Endothelial cell of umbilical vein (primary cell): ENCODE measurements around the gene DHX15. TPM values are rescaled to one million over a fixed set of nuclear protein-coding genes. Genes with fewer than 3 reads are reported as not detected.

Source experiments
- BruUV-seq: library from RNA; stranded (reverse); fragments of 400-500 nt; replicated peaks from 2 replicates; lab custom pipeline; 2021; lab: Mats Ljungman, UMichigan
- CTCF ChIA-PET: fragments of 300-600, 350-600 bp; sonication (Branson Sonifier 250); formaldehyde crosslinking; loops from one replicate; lab custom pipeline; 2021; ENCODE audit warnings: antibody characterized with exemption, inconsistent platforms; lab: Charles Lee
- POLR2A ChIA-PET: fragments of 300-600, 350-600 bp; sonication (Branson Sonifier 250); formaldehyde crosslinking; loops from one replicate; lab custom pipeline; 2021; ENCODE audit warnings: antibody characterized with exemption, inconsistent platforms; lab: Charles Lee
- DNase-seq: peaks from one replicate; pipeline ENCODE4 v3.0.0-alpha.2; 2011; ENCODE audit warnings: low read depth, low spot score
- FAIRE-seq: peaks from 2 replicates; lab custom pipeline; 2011; peaks lifted over from hg19 to GRCh38; lab: Jason Lieb, UNC
- H2AFZ ChIP-seq: 2 replicates; pipeline ENCODE4 v1.6.0; 2012; ENCODE audit warnings: low read depth, low read length, control low read depth, inconsistent platforms
- H3K27ac ChIP-seq: 2 replicates; pipeline ENCODE4 v1.5.1; 2011; ENCODE audit warnings: low read depth, mild to moderate bottlenecking, control low read depth, low read length, moderate library complexity; ENCODE audit not compliant: insufficient read depth
- H3K27me3 ChIP-seq, 2 experiments: 2 replicates each; pipeline versions ENCODE4 v1.6.0 to v1.6.1; 2011; ENCODE audit warnings: low read length in 2 of 2, mixed read lengths in 1 of 2; ENCODE audit not compliant: control insufficient read depth in 2 of 2, insufficient read depth in 2 of 2
- H3K36me3 ChIP-seq, 2 experiments: 2 replicates in 1 of 2; 3 replicates in 1 of 2; pipeline ENCODE4 v1.5.1; 2011; ENCODE audit warnings: low read length in 2 of 2, mild to moderate bottlenecking in 1 of 2, moderate library complexity in 1 of 2; ENCODE audit not compliant: control insufficient read depth in 2 of 2, insufficient read depth in 2 of 2; ENCODE audit errors: extremely low read depth in 1 of 2
- H3K4me1 ChIP-seq: 3 replicates; pipeline ENCODE4 v1.5.1; 2011; ENCODE audit warnings: mild to moderate bottlenecking, low read length; ENCODE audit not compliant: control insufficient read depth, insufficient read depth; ENCODE audit errors: extremely low read depth
- H3K4me2 ChIP-seq: 2 replicates; pipeline ENCODE4 v1.6.1; 2011; ENCODE audit warnings: low read length, control low read depth, mixed read lengths; ENCODE audit not compliant: insufficient read depth
- H3K4me3 ChIP-seq, 3 experiments: fragments of 200-600 bp in 1 of 3; sonication (generic), shearing (Covaris generic) in 1 of 3; replicated peaks in 1 of 3; 2 replicates each; pipeline ENCODE4 v1.5.1; 2011 to 2016; ENCODE audit warnings: control low read depth in 3 of 3, low read length in 3 of 3, mild to moderate bottlenecking in 2 of 3, inconsistent platforms in 1 of 3, low read depth in 1 of 3, moderate library complexity in 1 of 3; ENCODE audit not compliant: insufficient read depth in 1 of 3
- H3K79me2 ChIP-seq: 2 replicates; pipeline ENCODE4 v1.6.0; 2012; ENCODE audit warnings: low read length, inconsistent platforms; ENCODE audit not compliant: control insufficient read depth, insufficient read depth
- H3K9ac ChIP-seq: replicated peaks from 2 replicates; pipeline ENCODE3; 2011; ENCODE audit warnings: low read length, control low read depth; ENCODE audit not compliant: insufficient read depth; ENCODE audit errors: extremely low read depth
- H3K9me1 ChIP-seq: replicated peaks from 3 replicates; pipeline ENCODE4 v1.6.0; 2011; ENCODE audit warnings: mild to moderate bottlenecking, low read length; ENCODE audit not compliant: control insufficient read depth, insufficient read depth; ENCODE audit errors: extremely low read depth
- H3K9me3 ChIP-seq: replicated peaks from 2 replicates; pipeline ENCODE4 v1.5.1; 2012; ENCODE audit warnings: low read length, inconsistent platforms; ENCODE audit not compliant: control insufficient read depth, insufficient read depth
- H4K20me1 ChIP-seq: replicated peaks from 2 replicates; pipeline ENCODE3; 2011; ENCODE audit warnings: mild to moderate bottlenecking, low read length; ENCODE audit not compliant: control insufficient read depth, insufficient read depth; ENCODE audit errors: extremely low read depth
- EZH2 ChIP-seq: IDR thresholded peaks from 2 replicates; pipeline ENCODE4 v1.6.1; 2012; ENCODE audit warnings: borderline replicate concordance, low read depth, mild to moderate bottlenecking, moderate library complexity, low read length, inconsistent platforms; ENCODE audit not compliant: severe bottlenecking
- FOS ChIP-seq: IDR thresholded peaks from 2 replicates; pipeline ENCODE4 v1.6.1; 2011; ENCODE audit warnings: mild to moderate bottlenecking, low read length, moderate library complexity, borderline replicate concordance; ENCODE audit not compliant: insufficient read depth
- GATA2 ChIP-seq: IDR thresholded peaks from 2 replicates; pipeline ENCODE4 v1.7.0; 2011; ENCODE audit warnings: low read depth, mild to moderate bottlenecking, moderate library complexity, mixed read lengths, low read length; ENCODE audit not compliant: insufficient read length, insufficient read depth
- JUN ChIP-seq: IDR thresholded peaks from 2 replicates; pipeline ENCODE4 v1.6.1; 2011; ENCODE audit warnings: borderline replicate concordance, low read depth; ENCODE audit not compliant: insufficient read length, insufficient read depth
- MYC ChIP-seq: IDR thresholded peaks from one replicate; pipeline ENCODE4 v1.6.1; 2011; ENCODE audit warnings: mild to moderate bottlenecking, low read depth, low read length
- POLR2A ChIP-seq: IDR thresholded peaks from 2 replicates; pipeline ENCODE4 v1.6.1; 2012; ENCODE audit warnings: low read depth, mild to moderate bottlenecking, control low read depth, low read length
- POLR2AphosphoS5 ChIP-seq: IDR thresholded peaks from 2 replicates; pipeline ENCODE4 v1.6.1; 2012; ENCODE audit warnings: low read depth, mild to moderate bottlenecking, control low read depth, low read length, moderate library complexity; ENCODE audit not compliant: insufficient read depth
- dilution Hi-C: fragments of 300-500 bp; cut with MboI; formaldehyde crosslinking; loops from one replicate; pipeline ENCODE4 v1.15.0; 2019; ENCODE audit warnings: low sequenced_read_pairs; ENCODE audit not compliant: extremely low pct_ligation_motif_present
- intact Hi-C: fragments of 100-400 bp; cut with micrococcal nuclease; formaldehyde crosslinking; loops from one replicate; pipeline ENCODE4 v1.10.0; 2022
- polyA plus RNA-seq, 4 experiments: library from polyadenylated mRNA; depleted of rRNA in 3 of 4; stranded (reverse) in 3 of 4; unstranded in 1 of 4; fragments of >200 nt; gene quantifications; 2 replicates each; pipeline versions ENCODE4 v1.2.1 to v1.2.3, GENCODE V29; 2011 to 2012; ENCODE audit warnings: missing spikeins in 1 of 4
- total RNA-seq: library from RNA; stranded (reverse); gene quantifications from 2 replicates; pipeline ENCODE4 v1.2.3, GENCODE V29; 2021
- TF ChIP-seq, protein P1 (sequence below), 2 donors: IDR thresholded peaks; 1 replicate in 1 of 2; 2 replicates in 1 of 2; pipeline ENCODE4 v1.5.1; 2011; ENCODE audit warnings: low read length in 2 of 2, mild to moderate bottlenecking in 2 of 2, moderate library complexity in 2 of 2, control low read depth in 1 of 2, inconsistent platforms in 1 of 2, low read depth in 1 of 2; ENCODE audit not compliant: insufficient read depth in 1 of 2; ENCODE audit errors: extremely low read depth in 1 of 2
- TF ChIP-seq, protein P2 (sequence below): IDR thresholded peaks from 2 replicates; pipeline ENCODE4 v1.6.1; 2011; ENCODE audit not compliant: insufficient read depth, insufficient read length

DHX15 gene
- total and polyA plus RNA-seq, 2 donors (not counting 3 experiments of a cell fraction or from before 2014, with no cell fraction given): 72.3 to 152 TPM

DNA sequence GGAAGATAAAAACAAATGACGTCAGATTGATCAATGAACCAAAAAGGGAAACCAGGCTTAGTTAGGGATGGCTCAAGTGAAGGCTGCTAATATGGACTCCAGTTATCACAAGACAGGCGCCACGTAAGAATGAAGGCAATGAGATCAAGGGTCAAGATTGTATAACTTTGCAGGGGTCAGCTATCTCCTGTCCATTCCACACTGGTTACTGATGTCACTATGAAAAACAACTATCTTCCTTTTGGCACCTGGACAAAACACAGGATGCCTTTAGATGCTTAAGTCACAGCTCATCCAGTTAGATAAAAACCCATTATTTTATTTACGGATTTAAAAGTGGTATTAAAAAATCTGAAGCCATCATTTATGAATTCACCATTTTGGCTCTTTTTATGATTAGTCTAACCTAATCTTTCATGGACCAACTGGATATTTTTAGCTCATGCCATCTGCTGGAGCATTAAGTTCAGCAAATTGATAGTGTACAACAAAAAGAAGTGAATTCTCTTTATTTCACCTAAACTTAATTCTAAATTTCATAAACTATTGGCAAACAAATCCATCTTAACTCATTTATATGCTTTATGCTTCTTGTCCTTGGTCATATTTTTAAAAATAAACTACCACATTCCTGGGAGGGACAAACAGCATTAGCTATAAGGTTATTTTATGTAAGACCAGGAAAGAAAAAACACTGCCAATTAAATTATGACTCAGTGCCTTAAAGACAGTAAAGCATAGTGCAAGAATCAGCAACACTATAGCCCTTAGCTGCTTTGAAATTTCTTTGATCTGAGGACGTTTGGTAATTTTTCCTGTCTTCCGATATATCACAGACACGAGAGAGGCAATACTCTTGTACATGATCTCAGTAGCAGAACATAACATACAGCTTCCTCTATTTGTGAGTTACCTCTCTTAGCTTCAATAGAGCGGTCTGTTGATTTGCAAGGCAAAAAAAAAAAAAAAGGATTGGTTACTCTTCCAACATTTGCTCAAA lies 27.0 kb downstream of the DHX15 start:
- no peak overlapping the region for H3K27ac ChIP-seq
- TF ChIP-seq POLR2AphosphoS5 (no peak), JUN (no peak), MYC (no peak), FOS (no peak), EZH2 (no peak), GATA2 (no peak), POLR2A (no peak)
- TF ChIP-seq, protein P1, sequence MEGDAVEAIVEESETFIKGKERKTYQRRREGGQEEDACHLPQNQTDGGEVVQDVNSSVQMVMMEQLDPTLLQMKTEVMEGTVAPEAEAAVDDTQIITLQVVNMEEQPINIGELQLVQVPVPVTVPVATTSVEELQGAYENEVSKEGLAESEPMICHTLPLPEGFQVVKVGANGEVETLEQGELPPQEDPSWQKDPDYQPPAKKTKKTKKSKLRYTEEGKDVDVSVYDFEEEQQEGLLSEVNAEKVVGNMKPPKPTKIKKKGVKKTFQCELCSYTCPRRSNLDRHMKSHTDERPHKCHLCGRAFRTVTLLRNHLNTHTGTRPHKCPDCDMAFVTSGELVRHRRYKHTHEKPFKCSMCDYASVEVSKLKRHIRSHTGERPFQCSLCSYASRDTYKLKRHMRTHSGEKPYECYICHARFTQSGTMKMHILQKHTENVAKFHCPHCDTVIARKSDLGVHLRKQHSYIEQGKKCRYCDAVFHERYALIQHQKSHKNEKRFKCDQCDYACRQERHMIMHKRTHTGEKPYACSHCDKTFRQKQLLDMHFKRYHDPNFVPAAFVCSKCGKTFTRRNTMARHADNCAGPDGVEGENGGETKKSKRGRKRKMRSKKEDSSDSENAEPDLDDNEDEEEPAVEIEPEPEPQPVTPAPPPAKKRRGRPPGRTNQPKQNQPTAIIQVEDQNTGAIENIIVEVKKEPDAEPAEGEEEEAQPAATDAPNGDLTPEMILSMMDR (IDR thresholded peaks at IDR 0.05; ENCODE audit: extremely low read depth in 1 of 2, insufficient read depth in 1 of 2, low read depth in 1 of 2, low read length in 2 of 2): no peak
- TF ChIP-seq, protein P2, sequence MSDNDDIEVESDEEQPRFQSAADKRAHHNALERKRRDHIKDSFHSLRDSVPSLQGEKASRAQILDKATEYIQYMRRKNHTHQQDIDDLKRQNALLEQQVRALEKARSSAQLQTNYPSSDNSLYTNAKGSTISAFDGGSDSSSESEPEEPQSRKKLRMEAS: no peak
- FAIRE-seq (peak; percentile 78), DNase-seq (peak; percentile 27)
- H3K27me3 ChIP-seq: no peaks in the 10 kb centered on the region
- H3K36me3 ChIP-seq: peaks cover 3 to 4% of the 10 kb centered on the region in 2 experiments
- H3K4me3 ChIP-seq: no peak overlapping the region
- no peaks in the 10 kb centered on the region for H3K9me3 ChIP-seq
- dilution Hi-C loops (no loop called here), intact Hi-C loops (loop anchor here (2.0 to 10.0 kb wide), 2 partner anchors 25 to 357 kb away; partner anchors contain the start of gene CCDC149)
- H4K20me1 ChIP-seq: peaks cover 38% of the 10 kb centered on the region
- peaks cover 98% of the 10 kb centered on the region for H3K79me2 ChIP-seq
- peaks cover 19% of the 10 kb centered on the region for H3K4me1 ChIP-seq
- H3K9me1 ChIP-seq: no peaks in the 10 kb centered on the region
- CTCF ChIA-PET: interaction anchor here (0.9 to 2.0 kb wide), 8 partner anchors 8 to 423 kb away, joined by 3 to 6 read pairs (median 4); partner anchors contain the start of gene DHX15
- POLR2A ChIA-PET: no interaction called here
- H3K9ac ChIP-seq: no peak overlapping the region
- BruUV-seq: no TSS peak
- H2AFZ ChIP-seq: no peak overlapping the region
- no peak overlapping the region for H3K4me2 ChIP-seq
